Measurements from ENCODE around the gene ATRAID. TPM values are rescaled to one million over a fixed set of nuclear protein-coding genes. Genes with fewer than 3 reads are reported as not detected.

Gene ATRAID
- total and polyA plus RNA-seq, 10 donors, result 59.2 to 300 (median 102) TPM

DNA sequence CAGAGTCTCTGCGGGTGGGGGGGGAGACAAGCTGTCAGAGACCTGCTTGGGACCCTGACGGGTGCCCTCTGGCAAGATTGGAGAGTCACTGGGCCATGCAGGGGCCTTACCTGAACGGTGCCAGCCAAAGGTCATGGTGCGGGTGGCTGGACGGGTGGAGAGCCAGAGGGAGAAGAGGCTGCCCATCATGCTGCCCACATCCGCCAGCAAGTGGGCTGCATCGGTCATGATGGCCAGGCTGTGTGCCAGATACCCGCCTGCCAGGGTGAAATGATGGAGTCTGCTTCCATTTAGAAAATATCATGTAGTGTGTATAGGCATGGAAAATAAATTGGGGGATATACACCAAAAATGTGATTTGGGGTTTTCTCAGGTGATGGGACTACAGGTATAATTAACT, 46.2 kb downstream of the ATRAID start:
- intact Hi-C loops (cut with DNase I; ENCODE audit: low total_unique reads), result no loop called here
- Histone ChIP-seq H3K27ac (no peak overlapping the region), H3K36me3 (no peaks in the 10 kb centered on the region), H3K27me3 (replicated peaks in 1 of 7) (peaks cover 3 to 87% (median 32%) of the 10 kb centered on the region in 7 donors), H3K9me3 (no peaks in the 10 kb centered on the region), H3K4me1 (peaks cover 5 to 24% (median 17%) of the 10 kb centered on the region in 6 donors), H3K4me3 (no peak overlapping the region)
- TF ChIP-seq POLR2A (IDR thresholded peaks at IDR 0.05) (no peak), POLR2AphosphoS5 (IDR thresholded peaks at IDR 0.05) (no peak)
- TF ChIP-seq, protein P1, sequence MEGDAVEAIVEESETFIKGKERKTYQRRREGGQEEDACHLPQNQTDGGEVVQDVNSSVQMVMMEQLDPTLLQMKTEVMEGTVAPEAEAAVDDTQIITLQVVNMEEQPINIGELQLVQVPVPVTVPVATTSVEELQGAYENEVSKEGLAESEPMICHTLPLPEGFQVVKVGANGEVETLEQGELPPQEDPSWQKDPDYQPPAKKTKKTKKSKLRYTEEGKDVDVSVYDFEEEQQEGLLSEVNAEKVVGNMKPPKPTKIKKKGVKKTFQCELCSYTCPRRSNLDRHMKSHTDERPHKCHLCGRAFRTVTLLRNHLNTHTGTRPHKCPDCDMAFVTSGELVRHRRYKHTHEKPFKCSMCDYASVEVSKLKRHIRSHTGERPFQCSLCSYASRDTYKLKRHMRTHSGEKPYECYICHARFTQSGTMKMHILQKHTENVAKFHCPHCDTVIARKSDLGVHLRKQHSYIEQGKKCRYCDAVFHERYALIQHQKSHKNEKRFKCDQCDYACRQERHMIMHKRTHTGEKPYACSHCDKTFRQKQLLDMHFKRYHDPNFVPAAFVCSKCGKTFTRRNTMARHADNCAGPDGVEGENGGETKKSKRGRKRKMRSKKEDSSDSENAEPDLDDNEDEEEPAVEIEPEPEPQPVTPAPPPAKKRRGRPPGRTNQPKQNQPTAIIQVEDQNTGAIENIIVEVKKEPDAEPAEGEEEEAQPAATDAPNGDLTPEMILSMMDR (IDR thresholded peaks at IDR 0.05 in 8 of 11, conservative IDR thresholded peaks at IDR 0.05 in 3 of 11), result no peak
- no peak for DNase-seq
- 85 to 93% (median 92%) methylated on average over 6 to 8 of the region's 8 CpGs for WGBS, 5 donors

DNA sequence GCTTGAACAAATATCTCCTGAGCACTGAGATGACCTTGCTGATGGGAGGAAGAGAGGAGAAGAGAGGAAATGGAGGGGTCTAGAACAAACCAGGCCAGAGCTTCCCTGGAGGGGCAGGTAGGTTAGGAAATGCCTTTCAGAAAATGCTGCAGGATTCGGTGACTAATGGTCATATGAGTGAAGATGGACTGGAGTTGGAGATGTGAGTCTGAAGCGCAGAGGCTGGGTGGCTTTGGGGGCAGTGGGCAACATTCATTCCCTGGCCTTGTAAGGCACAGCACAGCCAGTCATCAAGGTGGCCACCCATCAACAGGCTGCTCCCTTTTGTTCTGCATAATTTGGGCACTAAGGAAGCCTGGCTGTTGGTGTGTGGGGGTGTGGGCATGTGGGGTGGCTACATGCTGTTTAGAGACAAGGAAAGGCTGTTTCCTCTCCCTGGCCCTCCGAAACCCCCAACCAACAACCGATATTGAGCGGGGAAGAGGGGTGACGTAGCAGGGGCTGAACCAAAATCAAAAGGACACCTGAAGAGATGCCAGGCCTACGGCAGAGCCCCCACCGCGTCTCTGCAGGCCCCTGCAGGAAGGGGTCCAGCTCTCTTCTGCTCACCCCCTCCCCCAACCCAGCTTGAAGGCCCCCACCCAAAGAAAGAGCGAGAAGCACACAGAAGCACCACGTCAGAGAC, 49.5 kb downstream of the ATRAID start:
- TF ChIP-seq POLR2AphosphoS5 (IDR thresholded peaks at IDR 0.05), result no peak
- TF ChIP-seq, protein P1 (IDR thresholded peaks at IDR 0.05 in 8 of 11, conservative IDR thresholded peaks at IDR 0.05 in 3 of 11), result no peak
- no peak for TF ChIP-seq POLR2A (IDR thresholded peaks at IDR 0.05)
- Histone ChIP-seq H3K27ac (no peak overlapping the region), H3K27me3 (replicated peaks in 1 of 7) (peaks cover 3 to 100% (median 55%) of the 10 kb centered on the region in 7 donors), H3K4me1 (peaks cover 28 to 43% (median 40%) of the 10 kb centered on the region in 6 donors), H3K4me3 (peak overlapping the region in 2 of 8 donors; percentile 55 to 83), H3K36me3 (no peaks in the 10 kb centered on the region), H3K9me3 (no peaks in the 10 kb centered on the region)
- intact Hi-C loops (cut with DNase I; ENCODE audit: low total_unique reads), result no loop called here
- whole genome bisulfite sequencing, 5 donors, result 51 to 63% (median 56%) methylated on average over 11 of the region's 11 CpGs
- no peak for DNase-seq

DNA sequence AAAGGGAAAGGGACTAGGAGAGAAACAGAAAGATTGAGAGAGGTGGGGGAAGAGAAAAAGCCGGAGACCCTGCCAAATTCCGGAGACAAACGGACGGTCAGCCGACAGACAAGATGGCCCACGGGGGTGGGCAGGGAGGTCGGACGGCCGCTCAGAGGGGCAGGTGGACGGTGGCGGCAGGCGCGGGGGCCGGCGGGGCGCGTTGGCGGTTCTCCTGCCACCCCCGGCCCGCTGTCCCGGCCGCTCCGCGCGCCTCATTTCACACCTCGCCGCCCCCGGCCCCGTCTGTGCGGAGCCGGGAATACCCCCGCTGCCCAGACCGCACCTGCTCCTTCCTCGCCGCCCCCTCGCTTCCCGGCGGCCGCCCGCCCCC, 50.1 kb downstream of the ATRAID start:
- peak overlapping the region in 7 of 8 donors; percentile 45 to 83 (median 63) for H3K4me3 ChIP-seq
- peaks cover 3 to 100% (median 55%) of the 10 kb centered on the region in 7 donors for H3K27me3 ChIP-seq (replicated peaks in 1 of 7)
- TF ChIP-seq POLR2AphosphoS5 (IDR thresholded peaks at IDR 0.05) (no peak), POLR2A (IDR thresholded peaks at IDR 0.05) (no peak)
- TF ChIP-seq, protein P1 (IDR thresholded peaks at IDR 0.05 in 8 of 11, conservative IDR thresholded peaks at IDR 0.05 in 3 of 11), result no peak
- H3K9me3 ChIP-seq, result no peaks in the 10 kb centered on the region
- H3K4me1 ChIP-seq, result peaks cover 28 to 43% (median 40%) of the 10 kb centered on the region in 6 donors
- intact Hi-C loops (cut with DNase I; ENCODE audit: low total_unique reads), result no loop called here
- H3K27ac ChIP-seq, result no peak overlapping the region
- no peaks in the 10 kb centered on the region for H3K36me3 ChIP-seq
- WGBS, 5 donors, result 3 to 8% (median 4%) methylated on average over 13 to 40 of the region's 40 CpGs
- DNase-seq, result no peak

DNA sequence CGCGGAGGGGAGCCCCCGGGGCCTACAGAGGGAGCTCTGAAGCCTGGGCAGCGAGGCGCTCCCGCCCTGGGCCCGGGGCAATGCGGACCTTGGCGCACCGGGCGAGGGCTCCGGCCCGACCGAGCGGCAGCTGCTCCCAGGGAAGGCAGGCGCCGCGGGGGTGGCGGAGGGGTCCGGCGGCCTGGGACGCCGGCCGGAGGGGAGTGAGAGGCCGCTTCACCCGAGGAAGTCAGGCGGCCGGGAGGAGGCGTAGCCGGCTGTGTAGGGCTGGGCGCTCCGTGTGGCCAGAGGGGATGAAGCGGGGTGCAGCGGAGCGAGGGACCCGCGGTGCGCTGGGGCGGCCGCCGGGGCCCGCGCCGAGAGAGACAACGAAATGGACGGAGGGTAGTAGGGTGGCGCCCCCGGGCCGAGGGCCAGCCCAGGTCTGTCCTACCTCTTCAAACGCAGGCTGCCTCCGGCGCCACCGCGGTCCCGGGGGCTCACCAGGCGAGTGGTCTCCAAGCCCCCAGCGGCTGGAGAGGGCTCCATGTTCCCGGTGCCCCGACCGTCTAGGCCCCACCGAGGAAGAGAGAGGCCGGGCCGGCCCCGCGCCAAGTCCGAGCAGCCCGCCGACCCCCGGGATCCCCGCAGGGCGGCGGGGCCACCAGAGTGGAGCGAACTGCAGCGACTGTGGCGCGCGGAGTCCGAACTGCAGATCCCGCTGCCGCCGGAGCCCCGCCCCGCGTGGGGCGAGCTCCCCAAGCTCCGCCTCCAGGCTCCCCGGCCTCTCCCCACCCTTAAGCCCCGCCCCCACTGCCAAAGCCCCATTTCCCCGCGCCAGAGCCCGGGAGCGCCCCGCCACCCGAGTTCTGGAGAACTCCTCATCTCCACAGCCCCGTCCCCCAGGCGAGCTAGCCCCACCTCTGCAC, 50.8 kb downstream of the ATRAID start, which contains the start of gene SLC30A3:
Gene SLC30A3, minus strand, starts transcription at position 669 of the 908 bp plus-strand sequence. Its CDS starts 141 bp downstream, at position 528.
- 1 to 2% (median 1%) methylated on average over 60 to 96 of the region's 96 CpGs for WGBS, 5 donors
- Histone ChIP-seq H3K36me3 (no peaks in the 10 kb centered on the region), H3K9me3 (no peaks in the 10 kb centered on the region), H3K4me1 (peaks cover 28 to 43% (median 40%) of the 10 kb centered on the region in 6 donors), H3K4me3 (peak within 1 kb of the TSS; percentile 45 to 83 (median 59)), H3K27ac (no peak within 1 kb of the TSS), H3K27me3 (replicated peaks in 1 of 7) (peaks cover 3 to 100% (median 55%) of the 10 kb centered on the region in 7 donors)
- peak in 2 of 3 donors; percentile 6 to 42 for TF ChIP-seq POLR2AphosphoS5 (IDR thresholded peaks at IDR 0.05)
- TF ChIP-seq POLR2A (IDR thresholded peaks at IDR 0.05), result no peak
- intact Hi-C loops (cut with DNase I; ENCODE audit: low total_unique reads), result no loop called here
- peak; percentile 84 for DNase-seq
